GM10847 (cell line): ENCODE data around the gene MMD2.

Experiments
- POLR2A ChIP-seq: IDR thresholded peaks from 2 replicates; pipeline ENCODE4 v1.6.1; 2011; ENCODE audit not compliant: insufficient read length; ENCODE audit errors: extremely low read depth

MMD2 gene, protein sequence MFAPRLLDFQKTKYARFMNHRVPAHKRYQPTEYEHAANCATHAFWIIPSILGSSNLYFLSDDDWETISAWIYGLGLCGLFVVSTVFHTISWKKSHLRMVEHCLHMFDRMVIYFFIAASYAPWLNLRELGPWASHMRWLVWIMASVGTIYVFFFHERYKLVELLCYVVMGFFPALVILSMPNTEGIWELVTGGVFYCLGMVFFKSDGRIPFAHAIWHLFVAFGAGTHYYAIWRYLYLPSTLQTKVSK

DNA sequence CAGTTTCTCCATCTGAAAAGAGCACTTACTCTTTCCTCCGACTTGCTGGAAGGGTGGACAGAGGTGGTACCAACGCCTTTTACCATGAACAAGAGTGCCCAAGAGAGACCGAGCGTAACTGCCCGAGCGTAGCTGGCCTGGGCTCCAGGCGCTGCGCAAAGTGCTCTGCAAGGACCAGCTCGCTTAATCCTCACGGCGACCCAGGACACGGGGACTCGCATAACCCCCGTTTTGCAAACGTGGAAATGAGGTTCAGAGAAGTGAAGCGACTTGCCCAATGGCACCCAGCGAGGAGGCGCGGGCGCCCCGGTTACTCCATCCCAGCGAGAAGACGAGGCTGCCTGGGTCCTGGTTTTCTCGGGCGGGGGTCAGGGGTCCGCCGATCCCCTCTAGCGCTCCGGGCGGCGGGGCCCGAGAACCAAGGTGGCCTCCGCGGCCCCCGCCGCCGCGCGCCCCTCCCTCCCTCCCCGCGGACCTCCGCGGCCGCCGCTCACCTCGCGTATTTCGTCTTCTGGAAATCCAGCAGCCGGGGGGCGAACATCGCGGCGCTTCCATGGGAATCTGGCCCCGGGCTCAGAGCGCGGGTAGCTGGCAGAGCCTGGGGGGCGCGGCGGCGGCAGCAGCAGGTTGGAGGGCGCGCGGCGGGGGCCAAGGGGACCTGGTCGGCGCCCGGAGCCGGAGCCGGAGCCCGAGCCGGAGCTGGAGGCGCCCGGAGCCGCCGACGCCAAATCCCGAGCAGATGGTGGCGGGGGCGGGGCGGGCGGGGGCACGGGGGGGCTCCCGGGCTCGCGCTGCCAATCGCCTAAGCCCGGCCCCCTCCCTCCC, at the start of gene MMD2:
TSS of gene MMD2 (minus strand) at position 711 of the 825 bp plus-strand sequence. CDS start at position 541, 170 bp downstream.
- TF ChIP-seq POLR2A, result no peak

DNA sequence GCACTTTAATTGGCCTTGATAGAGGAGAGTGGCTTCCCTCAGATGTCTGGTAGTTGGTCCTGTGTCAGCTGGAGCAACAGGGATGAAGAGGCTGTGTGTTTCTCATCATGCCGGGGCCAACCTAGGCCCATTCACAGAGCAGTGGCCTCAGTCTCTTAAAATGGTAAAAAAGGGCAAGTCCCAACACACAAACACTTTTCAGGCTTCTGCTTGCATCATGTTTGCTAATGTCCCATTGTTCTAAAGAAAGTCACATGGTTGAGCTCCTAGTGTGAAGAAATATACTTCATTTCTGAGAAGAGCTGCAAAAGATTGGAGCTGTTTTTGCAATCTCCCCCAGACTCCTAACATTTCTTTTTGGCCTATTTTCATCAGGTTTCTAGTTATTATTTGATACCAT, 46.1 kb upstream of the MMD2 start:
- no peak for TF ChIP-seq POLR2A

DNA sequence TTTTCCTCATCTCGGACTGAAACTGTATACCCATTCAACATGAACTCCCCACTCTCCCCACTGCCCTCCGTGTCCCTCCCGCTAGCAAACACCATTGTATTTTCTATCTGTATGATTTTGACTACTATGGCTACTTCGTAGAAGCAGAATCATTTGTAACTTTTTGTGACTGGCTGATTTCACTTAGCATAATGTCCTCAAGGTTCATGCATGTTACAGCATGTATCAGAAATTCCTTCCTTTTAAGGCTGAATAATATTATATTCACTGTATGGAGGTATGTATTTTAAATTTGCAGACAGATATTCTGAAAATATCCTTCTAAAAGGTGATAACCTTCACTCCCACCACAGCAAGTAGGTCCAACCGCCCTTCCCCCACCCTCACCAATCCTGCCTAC, 42.9 kb upstream of the MMD2 start:
- no peak for TF ChIP-seq POLR2A

DNA sequence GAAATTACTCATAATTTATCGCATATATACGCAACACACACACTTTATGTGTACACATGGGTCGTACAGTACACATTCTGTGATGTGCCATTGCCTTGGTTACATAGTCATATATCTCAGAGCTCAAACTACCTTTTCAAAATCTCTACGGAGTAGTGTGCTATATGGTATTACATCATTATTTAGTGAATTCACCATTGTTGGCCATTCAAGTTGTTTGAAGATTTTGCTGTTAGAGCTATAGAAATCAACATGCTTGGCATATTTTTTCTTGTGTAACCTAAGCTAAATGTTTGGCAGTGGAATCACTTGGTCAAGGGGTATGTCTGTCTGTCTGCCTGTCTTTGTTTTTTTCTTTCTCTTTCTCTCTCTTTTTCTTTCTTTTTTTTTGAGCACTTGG, 42.0 kb upstream of the MMD2 start:
- TF ChIP-seq POLR2A, result no peak

DNA sequence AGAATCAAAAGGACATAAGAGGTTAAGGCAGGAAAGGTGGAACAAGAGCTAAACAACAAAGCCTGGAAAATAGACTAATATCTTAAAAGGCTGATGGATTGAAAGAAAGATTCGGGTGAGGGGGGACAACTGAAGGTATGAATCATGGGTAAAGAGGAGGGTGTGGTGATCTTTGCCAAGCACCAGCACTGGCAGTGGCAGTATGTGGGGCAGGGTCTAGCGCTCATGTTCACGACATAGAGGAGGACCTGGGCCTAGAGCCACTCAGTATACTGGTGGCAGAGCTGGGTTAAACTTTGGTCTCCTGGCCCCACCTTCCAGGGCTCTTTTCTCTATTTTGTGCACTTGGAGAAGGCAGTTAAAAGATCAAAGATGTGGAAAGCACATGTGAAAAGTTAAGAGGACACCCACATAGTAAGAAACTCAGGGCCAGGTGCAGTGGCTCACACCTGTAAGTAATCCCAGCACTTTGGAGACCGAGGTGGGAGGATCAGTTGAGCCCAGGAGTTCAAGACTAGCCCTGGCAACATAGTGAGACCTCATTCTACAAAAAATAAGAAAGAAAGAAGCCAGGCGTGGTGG, 40.5 kb upstream of the MMD2 start:
- TF ChIP-seq POLR2A, result no peak

DNA sequence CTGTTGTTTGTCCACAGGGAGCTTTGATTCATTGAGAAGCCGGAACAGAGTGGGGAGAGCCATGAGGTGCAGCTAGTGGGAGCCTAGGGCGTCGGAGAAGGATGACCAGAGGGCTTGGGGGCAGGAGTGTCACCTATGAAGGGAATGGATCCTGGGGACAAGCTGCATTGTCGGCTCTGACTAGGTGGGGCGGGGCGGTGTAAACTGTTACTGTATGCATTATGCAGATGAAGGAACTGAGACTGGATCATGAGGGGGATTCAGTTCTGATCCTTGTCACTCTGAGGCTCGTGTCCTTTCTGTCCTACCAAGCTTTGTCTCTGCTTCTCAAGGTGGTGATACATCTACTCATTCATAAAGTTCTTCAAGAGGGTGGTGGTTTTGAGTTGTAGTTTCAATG, 39.9 kb upstream of the MMD2 start:
- no peak for TF ChIP-seq POLR2A

DNA sequence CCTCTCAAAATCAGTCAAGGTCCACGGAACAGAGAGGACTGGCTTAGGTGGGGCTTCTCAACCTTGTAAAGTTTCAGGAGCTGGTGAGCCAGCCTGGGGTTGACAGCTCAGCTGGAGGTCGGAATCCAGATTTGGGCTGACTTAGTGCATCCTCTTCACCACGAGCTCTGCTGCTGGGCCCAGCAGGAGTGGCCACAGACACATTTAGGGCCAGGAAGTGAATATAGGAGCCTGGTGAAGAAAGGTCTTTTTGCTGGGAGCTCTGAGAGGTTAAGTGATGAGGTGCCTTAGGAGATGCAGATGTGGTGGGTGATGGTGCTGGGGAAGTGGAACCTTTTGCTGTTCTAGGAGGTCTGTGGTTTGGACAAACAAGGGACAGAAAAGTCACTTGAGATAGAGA, 39.3 kb upstream of the MMD2 start:
- no peak for TF ChIP-seq POLR2A

DNA sequence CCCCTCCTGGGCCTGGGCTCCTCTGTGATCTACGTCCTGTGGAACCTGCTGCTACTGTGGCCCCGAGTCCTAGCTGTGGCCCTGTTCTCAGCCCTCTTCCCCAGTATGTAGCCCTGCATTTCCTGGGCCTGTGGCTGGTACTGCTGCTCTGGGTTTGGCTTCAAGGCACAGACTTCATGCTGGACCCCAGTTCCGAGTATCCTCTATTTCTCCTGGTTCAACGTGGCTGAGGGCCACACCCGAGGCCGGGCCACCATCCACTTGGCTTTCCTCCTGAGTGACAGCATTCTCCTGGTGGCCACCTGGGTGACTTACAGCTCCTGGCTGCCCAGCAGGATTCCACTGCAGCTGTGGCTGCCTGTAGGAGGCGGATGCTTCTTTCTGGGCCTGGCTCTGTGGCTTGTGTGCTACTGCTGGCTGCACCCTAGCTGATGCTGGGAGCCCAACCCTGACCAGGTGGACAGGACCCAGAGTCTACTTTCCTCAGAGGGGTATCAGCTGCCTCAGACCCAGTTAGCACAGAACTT, 37.8 kb upstream of the MMD2 start:
- TF ChIP-seq POLR2A, result no peak

DNA sequence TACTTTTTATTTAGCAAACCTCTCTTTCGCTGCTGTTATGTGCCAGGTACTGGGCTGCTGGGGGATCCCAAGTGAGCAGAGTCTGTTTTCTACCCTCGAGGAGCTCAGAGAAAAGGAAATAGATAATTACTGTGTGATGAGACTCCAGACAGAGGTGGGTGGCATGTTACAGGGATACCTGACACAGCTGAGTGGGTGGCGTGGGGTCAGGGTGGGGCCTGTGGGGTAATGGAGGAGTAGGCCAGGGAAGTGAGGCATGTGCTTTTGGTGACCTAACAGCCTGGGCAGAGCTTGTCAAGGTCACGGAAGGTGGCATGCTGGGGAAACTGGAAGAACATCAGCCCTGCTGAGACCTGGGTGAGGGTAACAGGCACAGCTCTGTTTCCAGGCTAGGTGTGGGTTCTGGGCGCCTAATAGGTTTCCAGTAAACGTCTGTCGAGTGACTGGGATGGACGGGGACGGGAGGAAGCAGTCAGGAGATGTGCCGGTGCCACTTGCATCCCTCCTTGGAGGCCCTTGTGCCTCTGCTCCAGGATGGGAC, 36.5 kb upstream of the MMD2 start:
- TF ChIP-seq POLR2A, result no peak

DNA sequence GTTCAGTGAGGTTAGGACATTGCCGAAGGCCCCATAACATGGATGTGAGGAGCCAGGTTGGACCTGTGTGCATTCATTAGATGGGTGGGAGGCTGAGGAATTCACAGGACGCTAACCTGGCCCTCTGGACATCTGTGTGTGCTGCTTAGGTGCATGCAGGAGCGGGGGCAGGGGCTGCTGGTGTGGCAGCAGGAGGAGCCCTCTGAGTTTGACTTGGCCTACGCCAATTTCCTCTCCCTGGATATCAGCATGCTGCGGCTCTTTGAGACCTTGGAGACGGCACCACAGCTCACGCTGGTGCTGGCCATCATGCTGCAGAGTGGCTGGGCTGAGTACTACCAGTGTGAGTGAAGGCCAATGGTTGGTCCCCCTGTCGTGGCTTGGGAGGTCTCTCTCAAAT, 34.5 kb upstream of the MMD2 start:
- no peak for TF ChIP-seq POLR2A

DNA sequence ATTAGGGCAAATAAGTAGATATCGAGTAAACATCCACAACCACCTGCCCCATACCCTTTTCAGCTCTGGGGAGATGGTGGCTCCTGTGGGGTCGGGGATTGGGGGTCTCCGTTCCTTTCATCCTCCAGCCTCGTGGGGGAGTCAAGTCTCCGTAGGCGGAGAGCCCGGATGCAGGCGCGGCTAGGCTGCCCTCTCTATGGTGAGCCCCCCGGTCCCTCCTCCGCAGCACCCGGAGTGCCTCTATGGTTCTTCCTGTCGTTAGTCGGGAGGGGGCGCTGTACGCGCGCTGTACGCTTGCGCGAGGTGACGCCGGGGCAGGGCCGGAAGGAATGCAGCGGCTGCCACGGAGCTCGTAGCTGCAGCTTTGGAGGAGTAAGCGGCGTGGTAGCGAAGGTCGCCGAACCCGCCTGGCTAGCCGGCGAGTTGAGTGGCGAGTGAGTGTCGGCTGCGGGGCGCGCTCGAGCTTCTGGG, 14.8 kb upstream of the MMD2 start:
- peak; percentile 62 for TF ChIP-seq POLR2A

DNA sequence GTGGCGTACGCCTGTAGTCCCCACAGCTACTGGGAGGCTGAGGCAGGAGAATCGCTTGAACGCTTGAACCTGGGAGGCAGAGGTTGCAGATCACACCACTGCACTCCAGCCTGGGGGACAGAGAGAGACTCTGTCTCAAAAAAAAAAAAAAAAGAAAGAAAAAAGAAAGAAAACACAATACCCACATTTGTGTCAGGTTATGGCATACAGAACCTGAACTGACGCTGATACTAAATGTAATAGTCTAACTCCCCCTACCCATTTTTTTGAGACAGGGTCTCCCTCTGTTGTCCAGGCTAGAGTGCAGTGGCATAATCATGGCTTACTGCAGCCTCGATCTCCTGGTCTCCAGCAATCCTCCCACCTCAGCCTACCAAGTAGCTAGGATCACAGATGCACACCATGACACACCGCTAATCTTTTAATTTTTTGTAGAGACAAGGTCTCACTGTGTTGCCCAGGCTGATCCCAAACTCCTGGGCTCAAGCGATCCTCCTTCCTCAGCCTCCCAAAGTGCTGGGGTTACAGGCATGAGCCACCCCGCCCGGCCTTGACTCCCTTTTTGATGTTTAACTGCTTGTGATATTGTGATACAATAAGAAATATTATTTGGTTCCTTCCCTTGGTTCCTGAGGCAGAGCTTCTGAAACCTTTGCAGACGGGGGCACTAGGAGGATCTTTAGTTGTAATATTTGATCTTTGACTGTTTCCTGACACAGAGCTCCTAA, 6.5 kb upstream of the MMD2 start:
- no peak for TF ChIP-seq POLR2A

DNA sequence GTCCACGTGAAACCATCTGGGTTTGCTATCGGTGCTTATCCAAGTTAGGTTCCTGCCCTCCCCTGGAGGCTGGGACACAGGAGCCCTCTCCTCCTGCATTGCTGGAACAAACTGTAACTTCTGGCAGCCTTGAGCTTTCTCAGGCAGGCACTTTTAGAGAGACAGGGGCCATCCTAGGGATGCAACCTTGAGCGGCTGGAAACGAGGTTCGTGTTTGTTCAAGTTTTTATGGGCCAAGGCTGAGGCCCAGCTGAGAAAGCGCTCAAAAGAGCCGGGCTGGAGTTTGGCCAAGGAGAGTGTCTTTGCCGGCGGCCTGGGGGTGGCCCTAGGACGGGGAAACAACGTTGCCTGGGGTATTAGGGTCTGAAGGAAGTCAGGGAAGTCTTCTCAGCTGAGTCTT, 5.5 kb upstream of the MMD2 start:
- no peak for TF ChIP-seq POLR2A

DNA sequence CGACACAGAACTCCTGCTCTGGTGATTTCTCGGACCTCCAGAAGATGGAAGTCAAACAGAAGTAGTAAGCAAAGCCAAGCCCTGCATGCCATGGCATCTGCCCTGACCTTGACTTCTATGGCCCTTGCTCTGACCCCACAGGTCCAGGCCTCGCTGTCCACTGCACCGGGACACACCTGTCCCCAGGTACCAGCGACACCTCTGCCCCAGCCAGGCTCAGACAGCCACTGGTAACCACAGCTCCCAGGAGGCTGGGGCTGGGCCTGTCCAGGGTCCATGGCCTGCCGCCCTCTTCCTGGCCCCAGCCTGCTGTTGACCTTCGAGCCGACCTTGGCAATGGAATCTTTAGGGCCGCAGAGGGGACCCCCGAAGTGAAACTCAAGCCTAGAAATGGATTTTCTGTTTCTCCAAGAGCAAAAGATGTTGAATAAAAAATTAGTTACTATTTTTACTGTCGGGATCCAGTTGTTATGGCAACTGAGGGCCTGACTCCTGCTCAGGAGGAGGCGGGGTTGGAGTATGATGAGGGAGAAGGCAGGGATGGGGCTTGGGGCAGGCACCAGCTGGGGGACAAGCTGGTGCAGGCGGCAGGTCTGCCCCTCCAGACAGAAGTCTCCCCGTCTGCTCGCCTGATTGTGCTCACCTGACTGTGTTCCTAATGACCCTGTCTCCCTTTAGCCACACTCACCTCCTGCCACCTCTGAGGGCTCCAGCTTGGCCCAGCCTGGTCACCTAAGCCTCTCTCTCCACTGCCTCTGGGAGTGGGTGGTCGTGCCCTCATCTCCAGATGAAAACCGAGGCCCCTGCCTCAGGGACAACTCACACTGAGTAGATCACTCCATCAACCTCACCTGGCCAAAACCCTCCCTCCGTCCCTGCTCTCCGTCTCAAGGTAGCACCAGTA, 4.1 kb upstream of the MMD2 start:
- no peak for TF ChIP-seq POLR2A
